Parathyroid adenoma (tissue), 2 donors: ENCODE results near the gene IL1RAPL1.

Experiments
- H2AFZ ChIP-seq: fragments of 300-600 bp; sonication (generic); one replicate; pipeline ENCODE4 v1.7.0; 2017; ENCODE audit warnings: antibody characterized with exemption, mild to moderate bottlenecking
- H3K27ac ChIP-seq: fragments of 300-600 bp; sonication (generic); one replicate; pipeline ENCODE4 v1.7.0; 2017
- H3K27me3 ChIP-seq: fragments of 300-600 bp; sonication (generic); one replicate; pipeline ENCODE4 v1.7.0; 2017; ENCODE audit warnings: low read length; ENCODE audit not compliant: control insufficient read depth, insufficient read depth
- H3K36me3 ChIP-seq: fragments of 300-600 bp; sonication (generic); one replicate; pipeline ENCODE4 v1.7.0; 2017; ENCODE audit warnings: low read length; ENCODE audit not compliant: control insufficient read depth, insufficient read depth
- H3K4me1 ChIP-seq: fragments of 300-600 bp; sonication (generic); one replicate; pipeline ENCODE4 v1.7.0; 2017; ENCODE audit warnings: control low read depth
- H3K4me2 ChIP-seq: fragments of 300-600 bp; sonication (generic); one replicate; pipeline ENCODE4 v1.7.0; 2017; ENCODE audit warnings: low read length
- H3K4me3 ChIP-seq: fragments of 300-600 bp; sonication (generic); one replicate; pipeline ENCODE4 v1.7.0; 2017; ENCODE audit warnings: low read depth, low read length
- H3K79me2 ChIP-seq: fragments of 300-600 bp; sonication (generic); one replicate; pipeline ENCODE4 v1.7.0; 2017; ENCODE audit warnings: control low read depth
- H3K9ac ChIP-seq: fragments of 300-600 bp; sonication (generic); one replicate; pipeline ENCODE4 v1.7.0; 2017; ENCODE audit warnings: mild to moderate bottlenecking
- H3K9me3 ChIP-seq: fragments of 300-600 bp; sonication (generic); one replicate; pipeline ENCODE4 v1.7.0; 2017; ENCODE audit warnings: low read length; ENCODE audit not compliant: control insufficient read depth
- CTCF ChIP-seq: fragments of 300-600 bp; sonication (generic); IDR thresholded peaks from one replicate; pipeline ENCODE4 v1.7.0; 2017; ENCODE audit warnings: antibody characterized with exemption, mild to moderate bottlenecking
- donor health status: primary hyperparathyroidism.

Gene IL1RAPL1

GRCh38 chrX:29285664-29286063, 698.4 kb downstream of the IL1RAPL1 start:
- Histone ChIP-seq H2AFZ (no peak overlapping the region), H3K36me3 (no peaks in the 10 kb centered on the region), H3K4me2 (no peak overlapping the region), H3K4me3 (no peak overlapping the region), H3K4me1 (no peaks in the 10 kb centered on the region), H3K9me3 (no peaks in the 10 kb centered on the region), H3K27ac (no peak overlapping the region), H3K79me2 (no peaks in the 10 kb centered on the region), H3K9ac (no peak overlapping the region), H3K27me3 (no peaks in the 10 kb centered on the region)
- TF ChIP-seq CTCF: no peak

DNA sequence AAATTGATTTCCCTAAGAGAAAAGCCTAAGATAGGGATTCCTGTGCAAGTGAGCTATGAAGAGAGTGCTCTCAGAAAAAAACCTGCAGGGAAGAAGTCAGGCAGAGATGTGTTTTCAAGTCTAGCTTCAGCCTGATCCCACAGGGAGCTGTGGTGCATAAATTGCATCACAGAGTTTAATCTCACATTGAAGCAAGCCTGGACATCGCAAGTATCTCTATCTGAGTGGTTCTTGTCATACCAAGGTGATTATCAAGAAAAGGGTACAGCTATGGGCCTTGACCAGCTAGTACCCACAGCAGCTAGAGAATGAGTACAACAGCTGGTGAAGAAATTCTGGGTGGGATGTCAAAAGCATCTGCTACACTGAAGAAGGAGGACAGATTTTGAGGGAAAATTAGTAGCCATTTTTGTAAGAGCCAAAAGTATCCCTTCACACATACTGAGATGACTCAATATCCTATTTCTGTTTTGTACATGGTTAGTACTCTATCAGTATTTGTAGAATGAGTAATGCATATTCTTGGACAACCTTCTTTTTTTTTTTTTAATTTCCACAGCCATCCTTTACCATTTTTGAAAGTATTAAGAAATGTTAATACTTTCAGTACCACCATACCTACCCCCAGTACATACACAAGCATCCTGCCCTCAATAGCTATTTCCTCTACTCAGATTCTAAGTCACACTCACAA, 708.9 kb downstream of the IL1RAPL1 start:
- Histone ChIP-seq H3K79me2 (no peaks in the 10 kb centered on the region), H3K4me3 (no peak overlapping the region), H3K4me2 (no peak overlapping the region), H3K9me3 (no peaks in the 10 kb centered on the region), H2AFZ (no peak overlapping the region), H3K27me3 (no peaks in the 10 kb centered on the region), H3K9ac (no peak overlapping the region), H3K4me1 (no peaks in the 10 kb centered on the region), H3K36me3 (no peaks in the 10 kb centered on the region), H3K27ac (no peak overlapping the region)
- no peak for TF ChIP-seq CTCF

DNA sequence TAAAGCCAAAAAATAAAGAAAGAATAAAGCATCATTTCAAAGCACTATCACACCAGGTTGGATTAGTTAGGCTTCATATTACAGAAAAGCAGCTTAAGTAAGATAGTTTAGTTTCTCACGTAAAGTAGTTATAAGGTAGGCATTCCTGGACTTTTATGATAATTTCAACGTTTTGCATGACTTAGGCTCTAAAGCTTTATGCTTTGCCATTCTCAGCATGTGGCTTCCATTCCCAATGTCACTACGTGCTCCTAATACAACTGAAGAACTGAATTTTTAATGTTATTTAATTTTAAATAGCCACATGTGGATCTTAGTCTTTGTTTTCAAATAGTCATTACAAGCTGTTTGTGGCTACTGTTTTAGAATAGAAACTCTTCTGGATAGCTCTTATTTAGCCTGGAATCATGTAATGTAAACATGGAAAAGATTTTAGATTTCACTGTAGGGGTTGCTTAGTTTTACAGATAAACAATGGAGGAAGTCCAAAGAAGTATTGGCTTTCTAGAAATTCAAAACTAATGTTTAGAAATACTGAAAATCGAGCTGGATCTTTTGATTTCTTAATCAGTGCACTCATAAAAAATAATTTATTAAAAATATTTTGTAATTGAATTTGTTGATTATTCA, 710.0 kb downstream of the IL1RAPL1 start:
- H3K36me3 ChIP-seq: no peaks in the 10 kb centered on the region
- H3K4me3 ChIP-seq: no peak overlapping the region
- no peaks in the 10 kb centered on the region for H3K9me3 ChIP-seq
- no peak overlapping the region for H2AFZ ChIP-seq
- no peak overlapping the region for H3K27ac ChIP-seq
- H3K27me3 ChIP-seq: no peaks in the 10 kb centered on the region
- H3K79me2 ChIP-seq: no peaks in the 10 kb centered on the region
- no peaks in the 10 kb centered on the region for H3K4me1 ChIP-seq
- H3K9ac ChIP-seq: no peak overlapping the region
- H3K4me2 ChIP-seq: no peak overlapping the region
- TF ChIP-seq CTCF: no peak

- Histone ChIP-seq H3K9me3 (no peaks in the 10 kb centered on the region), H3K4me2 (no peak overlapping the region), H3K27me3 (no peaks in the 10 kb centered on the region), H3K4me1 (no peaks in the 10 kb centered on the region), H3K4me3 (no peak overlapping the region), H3K9ac (no peak overlapping the region), H3K79me2 (no peaks in the 10 kb centered on the region), H3K36me3 (no peaks in the 10 kb centered on the region), H3K27ac (no peak overlapping the region), H2AFZ (no peak overlapping the region)
- no peak for TF ChIP-seq CTCF
Measured at GRCh38 chrX:29299684-29300083, 712.4 kb downstream of the IL1RAPL1 start.

- Histone ChIP-seq H3K27me3 (no peaks in the 10 kb centered on the region), H3K9me3 (no peaks in the 10 kb centered on the region), H3K9ac (no peak overlapping the region), H3K36me3 (no peaks in the 10 kb centered on the region), H3K4me2 (no peak overlapping the region), H3K4me3 (no peak overlapping the region), H3K4me1 (no peaks in the 10 kb centered on the region), H2AFZ (no peak overlapping the region), H3K27ac (no peak overlapping the region), H3K79me2 (no peaks in the 10 kb centered on the region)
- no peak for TF ChIP-seq CTCF
Measured at GRCh38 chrX:29308726-29309125, 721.5 kb downstream of the IL1RAPL1 start.
